Activated CD4-positive, alpha-beta memory T cell treated with anti-CD3 and anti-CD28 coated beads for 36 hours (primary cell): ENCODE measurements around the gene ISX. TPM values are rescaled to one million over a fixed set of nuclear protein-coding genes. Genes with fewer than 3 reads are reported as not detected.

Experiments
- CTCF ChIA-PET: fragments of 350-600 bp; sonication (Branson Sonifier 250); formaldehyde crosslinking; loops from one replicate; lab custom pipeline; 2021; ENCODE audit warnings: antibody characterized with exemption, inconsistent platforms; lab: Charles Lee
- POLR2A ChIA-PET: fragments of 350-600 bp; sonication (Branson Sonifier 250); formaldehyde crosslinking; loops from one replicate; lab custom pipeline; 2021; ENCODE audit warnings: antibody characterized with exemption; lab: Charles Lee
- DNase-seq: peaks from one replicate; pipeline ENCODE4 v3.0.0-alpha.2; 2020
- H3K27ac Mint-ChIP-seq: one replicate; pipeline ENCODE4 v1.8.0; 2021; ENCODE audit warnings: mixed read lengths
- H3K27me3 Mint-ChIP-seq: one replicate; pipeline ENCODE4 v1.8.0; 2021; ENCODE audit warnings: mixed read lengths
- H3K36me3 Mint-ChIP-seq: one replicate; pipeline ENCODE4 v1.8.0; 2021; ENCODE audit warnings: mixed read lengths
- H3K4me1 Mint-ChIP-seq: one replicate; pipeline ENCODE4 v1.8.0; 2021; ENCODE audit warnings: low read depth, mixed read lengths
- H3K4me3 Mint-ChIP-seq: one replicate; pipeline ENCODE4 v1.8.0; 2021; ENCODE audit warnings: mild to moderate bottlenecking, mixed read lengths
- H3K9me3 Mint-ChIP-seq: one replicate; pipeline ENCODE4 v1.8.0; 2021; ENCODE audit warnings: mixed read lengths
- intact Hi-C: fragments of 100-400 bp; cut with micrococcal nuclease; formaldehyde crosslinking; loops from one replicate; pipeline ENCODE4 v1.15.1; 2023
- total RNA-seq, 2 experiments: library from RNA; stranded (reverse); gene quantifications; one replicate each; pipeline ENCODE4 v1.2.3, GENCODE V29; 2021

ISX gene
- total RNA-seq, 2 experiments from 2014 or later: not detected

DNA sequence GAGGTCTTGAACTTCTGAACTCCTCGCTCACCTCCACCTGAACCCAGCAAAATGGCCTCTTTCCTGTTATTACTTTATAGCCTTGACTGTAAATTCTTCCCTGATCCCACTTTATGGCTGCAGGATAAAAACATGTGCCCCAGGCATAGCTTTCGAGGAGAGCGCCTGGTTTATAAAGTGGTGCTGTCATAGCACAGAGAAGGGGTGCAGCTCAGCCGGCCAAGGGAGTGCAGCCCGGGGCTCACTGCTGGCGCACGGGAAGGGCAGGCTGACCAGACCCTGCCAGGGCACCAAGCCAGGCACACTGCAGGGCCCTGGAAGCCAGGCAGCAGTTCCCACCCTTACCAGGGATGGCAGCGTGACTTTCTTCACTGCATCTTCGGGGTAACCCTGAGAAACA lies 50.9 kb downstream of the ISX start:
- H3K9me3 Mint-ChIP-seq: no peaks in the 10 kb centered on the region
- intact Hi-C loops: no loop called here
- no peak overlapping the region for H3K27ac Mint-ChIP-seq
- DNase-seq: no peak
- H3K36me3 Mint-ChIP-seq: no peaks in the 10 kb centered on the region
- no peak overlapping the region for H3K4me3 Mint-ChIP-seq
- POLR2A ChIA-PET: no interaction called here
- no peaks in the 10 kb centered on the region for H3K27me3 Mint-ChIP-seq
- no peaks in the 10 kb centered on the region for H3K4me1 Mint-ChIP-seq
- CTCF ChIA-PET: no interaction called here

DNA sequence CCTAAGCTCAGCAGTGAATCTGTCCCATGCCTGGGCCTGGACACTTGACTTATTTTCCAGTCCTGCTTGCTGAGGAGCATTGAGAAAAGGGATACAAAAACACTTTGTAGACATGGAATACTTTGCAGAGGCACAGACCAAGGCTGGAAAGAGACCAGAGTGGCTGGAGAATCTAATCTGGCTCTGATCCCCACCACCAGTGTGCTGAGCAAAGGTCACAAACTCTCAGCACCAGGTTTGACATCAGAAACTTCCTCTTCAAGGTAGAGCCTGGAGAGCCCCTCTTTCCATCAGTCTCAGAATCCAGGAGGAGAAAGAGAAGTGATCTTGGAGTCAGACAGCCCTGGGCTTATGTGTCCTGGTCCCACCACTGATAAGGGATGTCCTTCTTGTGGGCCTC lies 53.5 kb downstream of the ISX start:
- Mint-ChIP-seq H3K4me1 (no peaks in the 10 kb centered on the region), H3K27ac (no peak overlapping the region), H3K36me3 (no peaks in the 10 kb centered on the region), H3K4me3 (no peak overlapping the region), H3K9me3 (no peaks in the 10 kb centered on the region), H3K27me3 (peaks cover 5% of the 10 kb centered on the region)
- intact Hi-C loops: no loop called here
- DNase-seq: no peak
- CTCF ChIA-PET: interaction anchor here (1.0 kb wide), 1 partner anchor 38 kb away, joined by 3 read pairs; no protein-coding TSS in a partner anchor
- POLR2A ChIA-PET: interaction anchor here (1.5 kb wide), 1 partner anchor 12 kb away, joined by 4 read pairs; no protein-coding TSS in a partner anchor

DNA sequence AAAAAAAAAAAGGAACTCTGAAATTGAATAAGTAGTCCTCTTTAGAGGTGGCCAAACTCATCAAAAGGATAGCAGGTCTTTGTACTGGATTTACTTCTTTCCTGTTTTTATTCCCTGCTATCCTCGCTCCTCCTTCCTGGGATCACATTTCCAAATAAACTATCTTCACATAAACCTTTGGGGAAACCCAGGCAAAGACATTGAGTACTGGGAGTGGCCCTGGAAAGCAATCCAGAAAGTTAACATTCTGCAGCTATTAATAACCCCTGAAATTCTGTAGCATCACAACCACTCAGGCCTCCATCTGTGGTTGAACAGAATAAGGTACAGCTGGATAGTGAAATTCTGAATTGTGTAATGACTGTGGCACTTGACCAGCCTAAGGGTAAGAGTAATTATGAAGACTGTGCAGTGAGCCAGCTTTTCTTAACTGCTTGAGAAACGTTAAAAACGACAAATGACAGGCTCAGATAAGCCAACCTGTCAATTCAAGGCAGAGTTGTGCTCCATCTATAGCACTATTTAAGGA lies 58.8 kb downstream of the ISX start:
- ChIA-PET CTCF (interaction anchor here (1.0 kb wide), 1 partner anchor 107 kb away, joined by 3 read pairs; no protein-coding TSS in a partner anchor), POLR2A (no interaction called here)
- intact Hi-C loops: no loop called here

DNA sequence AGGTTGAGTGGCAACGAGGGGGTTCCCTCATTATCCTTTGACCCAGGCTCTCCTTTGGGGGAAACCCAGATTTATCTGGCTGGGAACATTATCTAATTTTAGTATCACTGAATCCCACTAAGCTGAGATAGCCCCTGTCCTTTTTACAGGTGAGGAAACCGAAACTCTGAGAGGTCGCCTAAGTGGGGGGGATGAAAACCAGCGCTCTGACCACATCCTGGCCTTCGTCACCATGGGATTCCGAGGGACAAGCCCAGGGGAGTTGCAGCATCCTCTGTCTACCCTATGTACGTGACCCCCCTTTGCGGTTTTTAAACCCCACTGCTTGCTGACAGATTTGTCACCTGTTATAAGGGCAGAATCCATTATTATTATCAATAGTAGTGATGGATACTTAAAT lies 61.0 kb downstream of the ISX start:
- Mint-ChIP-seq H3K4me1 (no peaks in the 10 kb centered on the region), H3K27ac (no peak overlapping the region), H3K27me3 (peaks cover 21% of the 10 kb centered on the region), H3K4me3 (no peak overlapping the region), H3K36me3 (no peaks in the 10 kb centered on the region), H3K9me3 (no peaks in the 10 kb centered on the region)
- ChIA-PET POLR2A (no interaction called here), CTCF (interaction anchor here (0.9 kb wide), 1 partner anchor 103 kb away, joined by 3 read pairs; no protein-coding TSS in a partner anchor)
- intact Hi-C loops: no loop called here
- no peak for DNase-seq

More for the DNA sequence above, 58.8 kb downstream of the ISX start:
- H3K4me1 Mint-ChIP-seq: no peaks in the 10 kb centered on the region
- H3K9me3 Mint-ChIP-seq: no peaks in the 10 kb centered on the region
- no peak overlapping the region for H3K27ac Mint-ChIP-seq
- no peak overlapping the region for H3K4me3 Mint-ChIP-seq
- peaks cover 14% of the 10 kb centered on the region for H3K27me3 Mint-ChIP-seq
- DNase-seq: no peak
- no peaks in the 10 kb centered on the region for H3K36me3 Mint-ChIP-seq

DNA sequence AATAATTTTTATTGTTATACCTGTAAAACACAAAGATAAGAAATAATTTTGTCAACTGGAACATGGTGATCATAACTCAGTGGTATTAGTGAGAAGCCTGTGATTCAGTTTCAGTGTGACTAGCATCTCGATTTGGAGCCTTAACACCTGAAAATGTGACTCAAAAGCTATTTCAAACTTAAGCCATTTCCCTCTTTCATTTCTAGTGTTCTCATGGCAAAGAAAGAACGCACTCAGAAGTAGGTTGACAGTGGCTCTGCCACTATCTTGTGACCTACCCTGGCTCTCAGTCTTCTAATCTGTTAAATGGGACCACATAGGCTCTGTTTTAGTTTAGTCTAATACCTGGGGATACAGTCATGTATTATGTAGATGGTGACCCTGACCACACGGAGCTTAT lies 62.7 kb downstream of the ISX start:
- intact Hi-C loops: no loop called here
- no peak overlapping the region for H3K27ac Mint-ChIP-seq
- H3K4me1 Mint-ChIP-seq: no peaks in the 10 kb centered on the region
- no peak overlapping the region for H3K4me3 Mint-ChIP-seq
- no peaks in the 10 kb centered on the region for H3K36me3 Mint-ChIP-seq
- H3K27me3 Mint-ChIP-seq: peaks cover 25% of the 10 kb centered on the region
- CTCF ChIA-PET: no interaction called here
- POLR2A ChIA-PET: no interaction called here
- H3K9me3 Mint-ChIP-seq: no peaks in the 10 kb centered on the region
- DNase-seq: no peak

DNA sequence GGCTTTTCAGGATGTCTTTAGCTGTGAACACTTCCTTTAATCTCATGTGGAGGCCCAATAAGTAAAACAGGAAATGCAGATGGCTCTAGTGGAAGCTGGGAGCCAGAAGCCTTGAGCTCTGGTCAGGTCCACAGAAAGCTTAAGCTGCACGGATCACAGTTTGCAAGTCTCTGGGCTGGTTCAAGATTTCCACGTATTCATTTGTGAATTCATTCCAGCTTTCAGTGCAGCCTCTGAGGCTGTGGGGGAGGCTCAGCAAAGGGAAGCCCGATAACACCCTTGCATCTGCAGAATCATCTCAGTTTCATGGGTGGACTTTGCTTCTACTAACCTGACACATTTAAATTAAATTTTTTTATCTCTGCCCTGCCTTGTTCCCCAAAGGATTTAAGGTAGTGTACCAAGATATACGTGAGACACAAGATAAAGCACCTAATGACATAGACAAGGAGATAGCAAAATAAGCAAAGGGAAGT lies 65.6 kb downstream of the ISX start:
- H3K9me3 Mint-ChIP-seq: no peaks in the 10 kb centered on the region
- H3K27me3 Mint-ChIP-seq: peaks cover 25% of the 10 kb centered on the region
- no peak overlapping the region for H3K27ac Mint-ChIP-seq
- no peaks in the 10 kb centered on the region for H3K36me3 Mint-ChIP-seq
- DNase-seq: no peak
- CTCF ChIA-PET: no interaction called here
- intact Hi-C loops: no loop called here
- no peak overlapping the region for H3K4me3 Mint-ChIP-seq
- POLR2A ChIA-PET: interaction anchor here (1.0 kb wide), 1 partner anchor 13 kb away, joined by 4 read pairs; no protein-coding TSS in a partner anchor
- H3K4me1 Mint-ChIP-seq: no peaks in the 10 kb centered on the region

DNA sequence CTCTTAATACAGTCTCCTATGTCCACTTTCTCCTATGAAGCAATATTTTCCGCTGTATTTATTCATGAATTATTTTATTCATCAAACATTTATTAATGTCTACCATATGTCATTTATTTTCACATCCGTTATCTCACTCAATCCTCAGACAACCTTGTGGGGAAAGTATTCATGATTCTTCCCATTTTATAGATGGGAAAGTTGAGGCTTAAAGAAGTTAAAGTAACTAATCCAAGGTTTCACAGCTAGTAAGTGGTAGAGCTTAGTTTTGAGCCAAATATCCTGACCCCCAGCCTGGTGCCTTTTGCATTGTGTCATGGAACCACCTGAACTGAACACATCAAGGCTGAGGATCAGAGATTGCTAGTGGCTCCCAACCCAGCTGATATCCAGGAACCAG lies 66.6 kb downstream of the ISX start:
- intact Hi-C loops: no loop called here
- no peaks in the 10 kb centered on the region for H3K36me3 Mint-ChIP-seq
- H3K4me1 Mint-ChIP-seq: no peaks in the 10 kb centered on the region
- ChIA-PET POLR2A (no interaction called here), CTCF (no interaction called here)
- H3K9me3 Mint-ChIP-seq: no peaks in the 10 kb centered on the region
- H3K4me3 Mint-ChIP-seq: no peak overlapping the region
- peaks cover 29% of the 10 kb centered on the region for H3K27me3 Mint-ChIP-seq
- no peak for DNase-seq
- H3K27ac Mint-ChIP-seq: no peak overlapping the region

DNA sequence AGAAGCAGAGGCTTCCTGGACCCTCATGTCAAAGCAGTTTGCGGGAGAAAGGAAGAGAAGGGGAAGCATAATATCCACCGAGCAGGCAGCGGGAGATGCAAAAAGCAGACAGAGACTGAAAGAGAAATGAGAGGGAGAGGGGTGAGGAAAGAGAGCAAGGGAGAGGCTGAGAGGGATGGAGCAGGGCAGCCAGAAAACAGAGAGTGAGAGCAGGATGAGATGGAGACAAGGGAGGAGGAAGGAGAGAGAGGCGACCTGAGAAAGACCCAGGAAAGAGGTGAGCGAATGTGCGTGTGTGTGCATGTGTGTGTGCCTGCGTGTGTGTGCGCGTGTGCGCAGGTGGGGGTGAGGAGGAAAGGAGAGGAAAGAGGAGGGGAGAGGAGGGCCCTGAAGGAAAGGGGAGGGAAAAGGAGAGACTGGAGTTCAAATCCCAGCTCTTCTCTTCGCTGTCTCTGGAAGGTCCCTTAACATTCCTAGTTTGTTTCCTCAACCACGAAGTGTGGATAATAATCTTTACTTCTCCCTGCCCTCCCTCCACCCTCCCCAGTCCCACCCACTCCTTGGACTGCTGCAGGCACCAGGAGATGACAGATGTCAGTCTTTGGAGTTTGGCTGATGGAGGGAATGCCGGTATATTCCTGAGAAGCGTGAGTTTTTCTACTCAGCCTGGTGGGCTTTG lies 67.9 kb downstream of the ISX start:
- DNase-seq: no peak

DNA sequence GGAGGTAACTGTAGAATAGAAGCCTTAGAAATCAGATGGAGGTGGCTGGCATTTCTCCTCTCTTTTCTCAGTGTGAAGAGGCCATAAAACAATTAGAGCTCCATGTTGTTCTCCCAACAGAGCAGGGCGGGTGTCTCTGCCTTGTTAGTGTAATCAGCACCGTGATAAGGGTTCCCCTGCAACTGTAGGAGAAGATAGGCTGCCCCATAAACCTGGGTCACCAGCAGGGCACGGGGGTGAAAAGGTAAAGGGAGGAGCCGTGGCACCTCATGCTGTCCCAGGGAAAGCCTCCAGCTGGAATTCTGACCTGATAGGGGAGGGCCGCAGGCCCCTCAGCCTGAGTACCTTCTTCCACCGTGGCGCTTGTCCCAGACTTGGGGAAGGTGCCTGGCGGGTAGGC lies 68.7 kb downstream of the ISX start:
- H3K27me3 Mint-ChIP-seq: peaks cover 27% of the 10 kb centered on the region
- no peak for DNase-seq
- ChIA-PET POLR2A (no interaction called here), CTCF (no interaction called here)
- H3K27ac Mint-ChIP-seq: no peak overlapping the region
- H3K9me3 Mint-ChIP-seq: no peaks in the 10 kb centered on the region
- no peaks in the 10 kb centered on the region for H3K36me3 Mint-ChIP-seq
- H3K4me3 Mint-ChIP-seq: no peak overlapping the region
- intact Hi-C loops: no loop called here
- H3K4me1 Mint-ChIP-seq: no peaks in the 10 kb centered on the region

More for the DNA sequence above, 67.9 kb downstream of the ISX start:
- ChIA-PET CTCF (no interaction called here), POLR2A (no interaction called here)
- H3K4me3 Mint-ChIP-seq: no peak overlapping the region
- H3K9me3 Mint-ChIP-seq: no peaks in the 10 kb centered on the region
- H3K27ac Mint-ChIP-seq: no peak overlapping the region
- H3K36me3 Mint-ChIP-seq: no peaks in the 10 kb centered on the region
- H3K27me3 Mint-ChIP-seq: peaks cover 27% of the 10 kb centered on the region
- H3K4me1 Mint-ChIP-seq: no peaks in the 10 kb centered on the region
- intact Hi-C loops: no loop called here

DNA sequence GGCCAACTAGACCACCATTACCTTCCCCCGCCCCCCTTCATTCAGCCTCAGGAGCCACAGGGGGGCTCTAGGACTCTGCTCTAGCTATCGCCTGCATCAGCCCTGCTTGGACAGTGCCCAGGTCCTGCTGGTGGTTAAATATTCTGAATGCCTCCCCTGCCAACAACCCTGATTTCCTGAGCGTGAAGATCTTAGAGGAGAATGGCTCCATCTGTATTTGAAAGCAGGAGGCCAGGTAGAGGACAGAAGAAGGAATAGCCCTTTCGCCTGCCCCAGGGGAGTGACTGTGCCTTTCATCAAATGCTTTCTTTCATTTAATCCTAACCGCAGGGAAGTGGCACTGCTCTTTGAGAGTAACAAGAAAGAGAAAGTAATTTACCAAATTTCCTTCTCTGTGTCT lies 69.2 kb downstream of the ISX start:
- Mint-ChIP-seq H3K4me1 (no peaks in the 10 kb centered on the region), H3K27me3 (peaks cover 27% of the 10 kb centered on the region), H3K36me3 (no peaks in the 10 kb centered on the region), H3K9me3 (no peaks in the 10 kb centered on the region), H3K4me3 (no peak overlapping the region), H3K27ac (no peak overlapping the region)
- intact Hi-C loops: no loop called here
- ChIA-PET POLR2A (no interaction called here), CTCF (no interaction called here)
- no peak for DNase-seq
